H9 (cell line): Measurements from ENCODE around the gene ATP13A4. TPM values are rescaled to one million over a fixed set of nuclear protein-coding genes. Genes with fewer than 3 reads are reported as not detected.

Source experiments
- DNase-seq: peaks from one replicate; pipeline ENCODE4 v3.0.0-alpha.2; 2017
- H2AFZ ChIP-seq: one replicate; pipeline ENCODE4 v1.6.1; 2013; ENCODE audit warnings: mild to moderate bottlenecking, low read length, control low read depth, moderate library complexity
- H2AK5ac ChIP-seq: 2 replicates; pipeline ENCODE4 v1.6.1; 2013; ENCODE audit warnings: low read length, control low read depth, mixed read lengths; ENCODE audit not compliant: insufficient read length
- H2BK120ac ChIP-seq: one replicate; pipeline ENCODE4 v1.6.1; 2013; ENCODE audit warnings: low read depth, mild to moderate bottlenecking, low read length, control low read depth, inconsistent platforms; ENCODE audit not compliant: poor library complexity, severe bottlenecking
- H2BK12ac ChIP-seq: 2 replicates; pipeline ENCODE4 v1.6.1; 2013; ENCODE audit warnings: low read length, control low read depth, mixed read lengths, low read depth; ENCODE audit not compliant: insufficient read length
- H2BK15ac ChIP-seq: 2 replicates; pipeline ENCODE4 v1.6.1; 2013; ENCODE audit warnings: low read depth, low read length, control low read depth
- H2BK20ac ChIP-seq: one replicate; pipeline ENCODE4 v1.6.1; 2013; ENCODE audit warnings: low read depth, mild to moderate bottlenecking, low read length, control low read depth, inconsistent platforms; ENCODE audit not compliant: poor library complexity, severe bottlenecking
- H2BK5ac ChIP-seq: 2 replicates; pipeline ENCODE4 v1.6.1; 2013; ENCODE audit warnings: low read length, control low read depth, mixed read lengths; ENCODE audit not compliant: insufficient read length
- H3K14ac ChIP-seq: 2 replicates; pipeline ENCODE4 v1.6.1; 2013; ENCODE audit warnings: low read length, control low read depth; ENCODE audit not compliant: insufficient read depth
- H3K18ac ChIP-seq: 2 replicates; pipeline ENCODE4 v1.6.1; 2013; ENCODE audit warnings: low read depth, mild to moderate bottlenecking, mixed read lengths, low read length, control low read depth; ENCODE audit not compliant: insufficient read length
- H3K23ac ChIP-seq: 2 replicates; pipeline ENCODE4 v1.6.1; 2013; ENCODE audit warnings: low read length, control low read depth, mixed read lengths, low read depth; ENCODE audit not compliant: insufficient read length
- H3K23me2 ChIP-seq: 2 replicates; pipeline ENCODE4 v1.6.1; 2013; ENCODE audit warnings: low read depth, mild to moderate bottlenecking, mixed read lengths, low read length, control low read depth; ENCODE audit not compliant: insufficient read length, poor library complexity, severe bottlenecking
- H3K27ac ChIP-seq: 2 replicates; pipeline ENCODE4 v1.5.1; 2013; ENCODE audit warnings: low read length, control low read depth, mixed read lengths, low read depth; ENCODE audit not compliant: insufficient read length
- H3K27me3 ChIP-seq: 2 replicates; pipeline ENCODE4 v1.6.1; 2013; ENCODE audit warnings: low read length, control low read depth, inconsistent platforms; ENCODE audit not compliant: insufficient read depth
- H3K4ac ChIP-seq: 2 replicates; pipeline ENCODE4 v1.6.1; 2013; ENCODE audit warnings: low read depth, mild to moderate bottlenecking, control low read depth, inconsistent platforms, low read length, moderate library complexity
- H3K4me1 ChIP-seq: 2 replicates; pipeline ENCODE4 v1.6.1; 2013; ENCODE audit warnings: low read length, control low read depth, inconsistent platforms; ENCODE audit not compliant: insufficient read depth
- H3K4me2 ChIP-seq: 2 replicates; pipeline ENCODE4 v1.6.1; 2013; ENCODE audit warnings: low read length, control low read depth, mixed read lengths; ENCODE audit not compliant: insufficient read length, insufficient read depth
- H3K56ac ChIP-seq: 2 replicates; pipeline ENCODE4 v1.6.1; 2013; ENCODE audit warnings: low read depth, mild to moderate bottlenecking, mixed read lengths, low read length, control low read depth; ENCODE audit not compliant: insufficient read length
- H3K79me1 ChIP-seq: 2 replicates; pipeline ENCODE4 v1.6.1; 2013; ENCODE audit warnings: low read depth, mild to moderate bottlenecking, moderate library complexity, low read length, control low read depth, inconsistent platforms; ENCODE audit not compliant: insufficient read depth, poor library complexity, severe bottlenecking
- H3K79me2 ChIP-seq: 2 replicates; pipeline ENCODE4 v1.6.1; 2013; ENCODE audit warnings: low read length, control low read depth, inconsistent platforms; ENCODE audit not compliant: insufficient read depth
- H3K9ac ChIP-seq: 2 replicates; pipeline ENCODE4 v1.6.1; 2013; ENCODE audit warnings: low read length, control low read depth, mixed read lengths; ENCODE audit not compliant: insufficient read length; ENCODE audit errors: extremely low read depth
- H3K9me3 ChIP-seq: one replicate; pipeline ENCODE4 v1.6.1; 2013; ENCODE audit warnings: low read depth, low read length, inconsistent platforms; ENCODE audit not compliant: control insufficient read depth
- H3T11ph ChIP-seq: one replicate; pipeline ENCODE4 v1.6.1; 2013; ENCODE audit warnings: mild to moderate bottlenecking, low read length, control low read depth, inconsistent platforms
- H4K20me1 ChIP-seq: one replicate; pipeline ENCODE4 v1.6.1; 2013; ENCODE audit not compliant: control insufficient read depth, insufficient read length, insufficient read depth
- H4K5ac ChIP-seq: 2 replicates; pipeline ENCODE4 v1.6.1; 2013; ENCODE audit warnings: low read depth, mild to moderate bottlenecking, mixed read lengths, low read length, control low read depth; ENCODE audit not compliant: insufficient read length
- H4K8ac ChIP-seq: replicated peaks from 2 replicates; pipeline ENCODE4 v1.6.1; 2013; ENCODE audit warnings: low read length, control low read depth, mixed read lengths, low read depth; ENCODE audit not compliant: insufficient read length
- H4K91ac ChIP-seq: 2 replicates; pipeline ENCODE4 v1.6.1; 2013; ENCODE audit warnings: low read depth, mild to moderate bottlenecking, moderate library complexity, mixed read lengths, low read length, control low read depth; ENCODE audit not compliant: insufficient read length
- H3K27ac Mint-ChIP-seq, 3 experiments: 2 replicates in 2 of 3; 3 replicates in 1 of 3; pipeline ENCODE4 v1.8.0; 2020 to 2021; ENCODE audit warnings: mixed read lengths in 3 of 3, mild to moderate bottlenecking in 1 of 3, moderate library complexity in 1 of 3
- H3K27me3 Mint-ChIP-seq: 2 replicates; pipeline ENCODE4 v1.8.0; 2021; ENCODE audit warnings: low read depth, mild to moderate bottlenecking, moderate library complexity, mixed read lengths
- H3K36me3 Mint-ChIP-seq, 3 experiments: 2 replicates in 2 of 3; 3 replicates in 1 of 3; pipeline ENCODE4 v1.8.0; 2020 to 2021; ENCODE audit warnings: low read depth in 3 of 3, mixed read lengths in 3 of 3; ENCODE audit not compliant: insufficient read depth in 1 of 3
- H3K4me1 Mint-ChIP-seq, 2 experiments: 2 replicates each; pipeline ENCODE4 v1.8.0; 2020; ENCODE audit warnings: mixed read lengths in 2 of 2
- H3K4me3 Mint-ChIP-seq, 2 experiments: 2 replicates in 1 of 2; 3 replicates in 1 of 2; pipeline ENCODE4 v1.8.0; 2020 to 2021; ENCODE audit warnings: mild to moderate bottlenecking in 2 of 2, mixed read lengths in 2 of 2, moderate library complexity in 1 of 2
- H3K9me3 Mint-ChIP-seq, 2 experiments: 2 replicates in 1 of 2; 3 replicates in 1 of 2; pipeline ENCODE4 v1.8.0; 2020; ENCODE audit warnings: mild to moderate bottlenecking in 2 of 2, mixed read lengths in 2 of 2, moderate library complexity in 1 of 2
- CTCF ChIP-seq: fragments of 200-600 bp; sonication (generic); conservative IDR thresholded peaks from 3 replicates; pipeline ENCODE4 v1.8.0; 2021; ENCODE audit warnings: antibody characterized with exemption, mild to moderate bottlenecking
- WGBS: extraction: QIAGEN DNeasy Blood & Tissue Kit; methylation state at CpG from one replicate; pipeline ENCODE4 v1.1.7; 2013; ENCODE audit warnings: missing lambda C conversion rate, low lambda C conversion rate, mixed read lengths; ENCODE audit not compliant: insufficient read length; ENCODE audit errors: extremely low coverage; 5-methylcytosine and 5-hydroxymethylcytosine counted together
- total RNA-seq: library from RNA; stranded (reverse); gene quantifications from 2 replicates; pipeline ENCODE4 v1.2.1, GENCODE V29; 2021

ATP13A4 gene
- total RNA-seq, 1 experiment from 2014 or later, result 0.13 TPM

GRCh38 chr3:193585530-193585929, 30.8 kb upstream of the ATP13A4 start:
- Histone ChIP-seq H3K23ac (no peak overlapping the region), H2BK15ac (no peak overlapping the region), H2AK5ac (no peak overlapping the region), H3K18ac (no peak overlapping the region), H2BK12ac (no peak overlapping the region), H4K20me1 (no peaks in the 10 kb centered on the region), H3K23me2 (no peaks in the 10 kb centered on the region), H3K4ac (no peak overlapping the region), H4K91ac (no peak overlapping the region), H3K4me1 (no peaks in the 10 kb centered on the region), H3K9me3 (no peaks in the 10 kb centered on the region), H3K14ac (no peak overlapping the region), H2BK120ac (no peak overlapping the region), H3K79me2 (no peaks in the 10 kb centered on the region), H3K56ac (no peak overlapping the region), H3T11ph (no peak overlapping the region), H4K8ac (no peak overlapping the region), H2BK20ac (no peak overlapping the region), H3K9ac (no peak overlapping the region), H3K27me3 (no peaks in the 10 kb centered on the region), H3K4me2 (no peak overlapping the region), H3K79me1 (no peaks in the 10 kb centered on the region), H3K27ac (no peak overlapping the region), H2AFZ (no peak overlapping the region), H4K5ac (no peak overlapping the region), H2BK5ac (no peak overlapping the region)
- Mint-ChIP-seq H3K27me3 (no peaks in the 10 kb centered on the region), H3K36me3 (no peaks in the 10 kb centered on the region), H3K4me1 (peaks cover 4 to 7% of the 10 kb centered on the region in 2 experiments; a peak in 2 of 4 replicates), H3K4me3 (no peak overlapping the region), H3K9me3 (no peaks in the 10 kb centered on the region), H3K27ac (no peak overlapping the region)
- DNase-seq, result no peak
- no peak for TF ChIP-seq CTCF
- no CpG with 5 or more reads among the region's 9 CpGs for WGBS
